Activated CD4-positive, CD25-positive, alpha-beta regulatory T cell treated with anti-CD3 and anti-CD28 coated beads, Interleukin-2, amount 50 U/mL, for 24 hours (primary cell): Measurements from ENCODE around the gene DTX1.

Experiments used
- ATAC-seq, 2 donors: fragments of 150-1000 bp; cut with Tn5 transposase; one replicate each; pipeline ENCODE4 v1.10.0; 2021; ENCODE audit warnings: mild to moderate bottlenecking in 1 of 2, moderate library complexity in 1 of 2

Gene DTX1

DNA sequence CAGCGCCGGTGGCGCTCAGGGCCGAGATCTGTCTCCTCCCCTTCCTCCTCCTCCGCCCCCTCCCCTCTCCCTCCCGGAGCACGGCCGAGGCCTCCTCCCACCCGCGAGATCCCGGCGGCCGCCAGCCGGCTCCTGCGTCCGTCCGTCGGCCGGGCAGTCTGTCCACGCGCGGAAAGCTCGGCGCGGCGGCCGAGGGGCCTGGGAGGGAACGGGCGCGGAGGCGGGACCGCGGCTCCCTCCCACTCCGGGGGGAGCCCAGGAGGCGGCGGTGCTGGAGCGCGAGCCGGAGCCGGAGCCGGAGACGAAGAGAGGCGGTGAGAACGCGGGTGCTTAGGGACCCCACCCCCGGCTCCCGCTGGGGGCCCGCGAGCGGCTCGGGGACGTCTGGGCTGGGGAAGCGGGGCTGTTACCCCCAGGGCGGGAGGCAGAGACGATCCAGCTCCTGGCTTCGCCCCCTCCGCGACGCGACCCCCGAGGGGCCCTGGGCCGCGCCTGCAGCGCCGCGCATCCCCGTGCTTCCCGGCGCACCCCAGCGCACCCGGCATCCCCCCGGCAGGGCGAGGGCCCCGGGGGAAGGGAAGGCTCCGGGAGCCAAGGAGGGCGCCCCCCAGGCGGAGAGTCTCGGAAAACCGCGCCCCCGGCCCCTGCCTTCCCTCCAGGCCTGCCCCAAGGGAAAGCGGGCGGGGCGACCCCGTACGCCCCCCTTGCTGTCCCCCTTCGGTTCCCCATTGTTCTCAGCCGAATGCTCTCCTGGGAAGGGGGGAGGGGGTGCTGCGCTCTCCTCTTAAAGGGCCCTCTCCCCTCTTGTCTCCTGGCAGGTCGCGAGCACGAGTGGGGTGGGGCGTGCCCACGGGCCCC, at the start of gene DTX1:
Gene DTX1 (plus strand): TSS at position 100 of the 858 bp plus-strand sequence. CDS start 1,463 bp downstream, outside the sequence.
- ATAC-seq = peak; percentile 58 to 63

DNA sequence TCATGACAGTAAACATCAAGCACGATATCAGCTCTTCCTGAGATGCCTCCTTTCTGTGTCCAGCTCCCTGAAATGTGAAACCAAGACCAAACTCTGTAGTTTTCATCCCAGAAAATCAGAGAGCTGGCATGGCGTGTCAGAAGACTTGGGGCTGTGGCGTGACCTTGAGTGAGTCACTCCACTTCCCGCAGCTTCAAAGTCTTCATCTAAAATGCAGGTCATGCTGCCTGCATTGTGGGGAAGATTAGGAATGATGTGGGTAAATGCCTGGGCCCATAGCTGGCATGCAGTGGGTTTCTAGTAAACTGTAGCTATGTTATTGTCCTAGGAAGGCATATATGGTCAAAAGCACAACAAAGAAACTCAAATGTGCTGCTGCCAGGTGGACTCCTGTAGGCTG, 49.4 kb upstream of the DTX1 start:
- no peak for ATAC-seq

- no peak for ATAC-seq
Observed at GRCh38 chr12:113010701-113011100, 45.8 kb upstream of the DTX1 start.

DNA sequence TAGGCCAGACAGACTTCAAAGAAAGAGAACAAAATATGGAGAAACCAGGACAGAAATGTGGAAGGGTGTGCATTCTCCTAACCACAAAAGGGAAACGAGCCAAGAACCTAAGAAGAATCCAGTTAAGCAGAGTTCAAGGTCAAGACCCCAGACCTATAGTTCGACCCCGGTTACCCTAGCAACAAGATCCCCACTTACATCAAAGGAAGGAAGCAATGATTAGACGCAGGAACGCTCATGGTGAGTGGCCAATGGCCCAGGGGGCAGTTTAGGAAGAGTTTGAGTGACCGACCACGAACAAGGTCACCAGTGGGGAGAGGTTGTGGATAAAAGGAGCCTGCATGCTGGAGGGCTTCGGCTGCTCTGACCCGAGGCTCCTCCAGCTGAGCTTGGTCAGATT, 42.0 kb upstream of the DTX1 start:
- ATAC-seq = no peak

DNA sequence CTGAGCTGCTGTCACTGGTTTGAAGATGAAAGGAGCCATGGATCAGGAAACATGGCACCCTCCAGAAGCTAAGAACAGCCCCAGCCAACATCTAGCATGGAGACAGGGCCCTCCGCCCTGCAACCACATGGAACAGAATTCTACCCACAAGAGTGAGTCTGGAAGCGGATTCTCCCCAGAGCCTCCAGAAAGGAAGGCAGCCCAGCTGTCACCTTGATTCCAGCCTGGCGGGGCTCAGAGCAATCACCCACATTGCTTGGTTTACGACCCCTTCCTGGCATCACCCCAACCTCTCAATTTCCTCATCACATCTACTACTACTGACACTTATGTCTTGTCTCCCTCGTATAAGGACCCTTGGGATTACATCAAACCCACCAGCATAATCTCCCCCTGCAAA, 39.7 kb upstream of the DTX1 start:
- ATAC-seq = no peak

GRCh38 chr12:113019025-113019424, 37.5 kb upstream of the DTX1 start:
- ATAC-seq = no peak

DNA sequence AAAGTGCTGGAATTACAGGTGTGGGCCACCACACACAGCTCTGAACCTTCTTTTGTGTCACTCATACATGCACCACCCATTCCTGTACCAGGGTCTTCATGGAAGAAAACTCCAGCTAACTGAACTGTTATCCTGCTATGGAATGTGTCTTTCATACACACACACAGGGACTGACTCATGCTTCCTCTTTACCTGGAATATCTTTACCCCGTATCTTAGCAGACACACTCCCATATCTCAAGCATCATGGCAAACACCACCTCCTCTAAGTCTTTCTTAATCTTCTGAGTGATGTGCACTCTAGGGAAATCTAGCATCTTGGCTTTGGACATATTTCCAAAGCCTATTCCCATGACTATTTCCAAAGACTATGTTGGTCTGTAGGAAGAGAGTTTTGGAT, 35.0 kb upstream of the DTX1 start:
- no peak for ATAC-seq

DNA sequence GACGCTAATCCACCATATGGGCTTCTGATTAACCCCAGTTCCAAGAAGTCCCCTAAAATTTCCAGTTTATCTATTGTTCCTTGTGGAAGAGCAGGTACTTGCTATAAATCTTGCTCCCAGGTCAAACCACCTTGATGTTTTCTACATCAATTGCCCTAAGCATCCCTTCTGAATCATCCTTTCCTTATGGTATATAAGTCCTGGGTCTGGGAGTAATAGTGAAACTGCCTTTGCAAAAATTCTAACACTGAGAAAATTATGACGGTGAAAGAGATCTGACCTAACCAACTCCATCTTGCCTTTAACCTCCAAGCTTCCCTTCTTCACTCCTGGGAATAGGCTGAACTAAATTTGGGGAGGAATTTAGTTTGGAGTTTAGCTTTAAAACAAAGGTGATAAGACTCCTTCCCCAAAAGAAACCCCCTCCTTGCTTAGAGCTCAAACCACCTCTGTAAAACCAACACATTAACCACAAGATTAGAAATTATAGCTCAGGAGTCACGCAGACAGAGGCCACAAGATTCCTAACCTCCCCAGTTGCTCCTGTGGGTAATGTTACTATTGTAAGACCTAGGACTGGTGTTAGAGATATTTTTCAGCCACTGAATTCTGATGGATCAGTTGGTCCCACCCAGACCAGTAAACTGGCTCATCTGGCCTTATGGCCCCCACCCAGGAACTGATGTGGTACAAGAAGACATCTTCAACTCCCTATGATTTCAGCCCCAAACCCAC, 33.8 kb upstream of the DTX1 start:
- ATAC-seq = no peak

GRCh38 chr12:113027726-113028125, 28.8 kb upstream of the DTX1 start:
- ATAC-seq = no peak

DNA sequence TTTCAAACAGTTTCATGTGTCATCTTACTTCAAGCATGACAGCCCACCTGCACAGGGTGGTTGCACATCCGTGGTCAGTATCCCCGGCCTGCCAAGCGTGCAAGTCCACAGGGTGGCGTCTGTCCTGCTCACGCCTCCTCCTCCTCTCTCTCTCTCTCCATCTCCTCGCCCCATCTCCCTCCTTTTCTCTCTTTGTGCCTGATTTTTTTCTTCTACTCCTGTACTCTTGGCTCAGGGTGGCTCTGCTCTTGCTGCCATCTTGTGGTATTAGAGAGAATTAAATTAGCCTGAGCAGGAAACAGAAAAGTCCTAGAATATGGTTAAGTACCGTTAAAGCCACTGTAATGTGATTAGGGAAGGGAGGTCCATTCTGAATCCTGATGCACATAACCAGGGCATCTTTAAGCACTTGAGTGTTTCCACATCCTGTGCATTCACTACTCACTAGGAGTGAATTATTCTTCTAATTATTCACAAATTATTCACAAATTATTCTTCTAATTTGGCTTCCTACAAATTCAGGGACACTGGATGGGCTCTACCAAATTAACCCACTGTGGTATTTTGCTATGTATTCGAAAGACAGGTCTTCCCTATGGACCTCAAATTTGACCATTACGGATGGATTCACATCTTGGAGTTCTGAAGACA, 25.5 kb upstream of the DTX1 start:
- peak; percentile 44 to 45 for ATAC-seq

- no peak for ATAC-seq
Observed at GRCh38 chr12:113039911-113040445, 16.6 kb upstream of the DTX1 start.

- ATAC-seq = no peak
Observed at GRCh38 chr12:113040722-113041171, 15.8 kb upstream of the DTX1 start.

DNA sequence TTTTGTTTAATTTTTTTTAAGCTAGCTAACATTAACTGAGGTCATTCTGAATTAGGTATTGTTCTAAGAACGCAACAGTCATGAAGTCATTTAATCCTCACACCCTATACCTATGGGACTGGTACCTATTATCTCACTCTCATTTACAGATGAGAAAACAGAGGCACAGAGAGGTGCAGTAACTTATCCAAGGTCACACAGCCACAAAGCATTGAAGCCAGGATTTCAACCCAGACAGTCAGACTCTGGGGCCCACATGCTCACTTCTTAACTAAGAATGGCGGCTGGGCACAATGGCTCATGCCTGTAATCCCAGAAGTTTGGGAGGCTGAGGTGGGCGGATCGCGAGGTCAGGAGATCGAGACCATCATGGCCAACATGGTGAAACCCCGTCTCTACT, 15.0 kb upstream of the DTX1 start:
- ATAC-seq = no peak

DNA sequence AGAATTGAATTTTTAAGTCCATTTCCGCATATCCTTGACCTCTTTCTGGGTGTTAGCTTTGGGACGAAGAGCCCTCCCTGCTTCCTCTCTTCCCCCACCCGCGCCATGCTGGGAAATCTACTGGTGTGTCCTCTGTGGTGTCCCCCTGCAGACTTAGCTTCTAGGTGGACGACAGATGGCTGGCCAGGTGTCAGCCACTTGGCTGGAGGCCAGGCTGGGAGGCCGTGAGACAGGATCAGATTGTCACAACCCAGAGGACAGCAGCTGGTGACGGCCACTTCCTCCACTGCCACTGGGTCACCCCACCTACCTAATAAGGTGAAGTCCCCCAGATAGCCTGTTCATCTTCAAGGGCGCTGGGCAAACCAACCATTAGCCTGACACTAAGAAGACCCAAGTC, 13.3 kb upstream of the DTX1 start:
- ATAC-seq = no peak

DNA sequence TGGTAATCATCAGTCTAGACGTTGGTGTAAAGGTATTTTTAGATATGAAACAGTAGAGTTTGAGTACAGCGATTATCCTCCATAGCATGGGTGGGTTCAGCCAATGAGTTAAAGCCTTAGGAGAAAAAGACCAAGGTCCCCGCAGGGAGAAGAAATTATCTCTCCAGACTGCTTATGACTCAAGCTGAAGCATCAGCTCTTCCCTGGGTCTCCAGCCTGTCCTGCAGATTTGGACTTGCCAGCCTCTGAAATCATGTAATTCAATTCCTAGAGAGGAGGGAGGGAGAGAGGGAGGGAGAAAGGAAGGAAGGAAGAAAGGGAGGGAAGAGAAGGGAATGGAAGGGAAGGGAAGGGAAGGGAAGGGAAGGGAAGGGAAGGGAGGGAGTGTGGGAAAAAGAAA, 12.0 kb upstream of the DTX1 start:
- no peak for ATAC-seq

DNA sequence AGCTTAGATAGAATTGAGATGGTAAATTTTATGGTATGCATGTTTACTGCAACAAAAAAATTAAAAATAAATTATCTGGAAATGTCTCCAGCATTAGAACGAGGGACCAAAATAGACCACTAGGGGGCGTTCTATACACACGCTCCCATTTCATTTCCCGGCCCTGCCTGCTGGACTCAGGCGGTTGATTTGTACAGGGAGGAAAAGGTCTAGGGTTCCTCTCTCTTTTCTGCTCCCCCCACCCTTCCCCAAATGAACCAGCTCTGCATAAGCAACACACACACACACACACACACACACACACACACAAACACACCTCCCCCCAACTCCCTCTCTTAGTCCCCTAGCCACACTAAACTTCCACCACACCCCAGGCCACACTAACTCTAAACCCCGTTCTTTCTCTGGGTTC, 7.8 kb upstream of the DTX1 start:
- peak; percentile 68 to 81 for ATAC-seq

DNA sequence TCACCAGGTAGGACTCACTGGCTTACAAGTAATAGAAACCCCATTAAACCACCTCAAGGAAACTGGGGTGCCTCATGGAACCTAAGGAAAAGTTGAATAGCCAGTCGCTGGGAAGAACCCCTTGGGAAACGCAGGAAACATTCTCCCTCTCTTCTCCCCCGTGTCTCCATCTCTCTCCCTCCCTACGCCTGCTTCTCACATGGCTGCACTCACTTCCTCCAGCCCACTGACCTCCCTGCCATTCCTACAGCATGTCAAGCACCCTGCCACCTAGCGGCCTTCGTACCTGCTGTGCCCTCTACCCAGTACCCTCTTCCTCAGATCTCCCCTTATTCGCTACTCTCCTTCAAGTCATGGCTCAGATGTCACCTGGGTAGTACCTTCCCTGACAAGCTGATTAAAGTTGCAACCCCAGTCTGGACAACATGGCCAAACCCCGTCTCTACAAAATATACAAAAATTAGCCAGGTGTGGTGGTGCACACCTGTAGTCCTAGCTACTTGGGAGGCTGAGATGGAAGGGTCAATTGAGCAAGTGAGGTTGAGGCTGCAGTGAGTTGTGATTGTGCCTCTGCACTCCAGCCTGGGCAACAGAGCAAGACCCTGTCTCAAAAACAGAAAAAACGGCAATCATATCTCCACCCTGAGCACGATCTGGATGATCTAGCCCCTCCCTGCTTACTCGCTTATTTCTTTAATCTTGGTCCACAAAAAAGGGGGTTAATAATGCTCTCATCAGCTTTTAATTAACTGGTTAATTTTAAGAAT, 6.4 kb upstream of the DTX1 start:
- peak in 1 of 2 donors; percentile 17 for ATAC-seq

DNA sequence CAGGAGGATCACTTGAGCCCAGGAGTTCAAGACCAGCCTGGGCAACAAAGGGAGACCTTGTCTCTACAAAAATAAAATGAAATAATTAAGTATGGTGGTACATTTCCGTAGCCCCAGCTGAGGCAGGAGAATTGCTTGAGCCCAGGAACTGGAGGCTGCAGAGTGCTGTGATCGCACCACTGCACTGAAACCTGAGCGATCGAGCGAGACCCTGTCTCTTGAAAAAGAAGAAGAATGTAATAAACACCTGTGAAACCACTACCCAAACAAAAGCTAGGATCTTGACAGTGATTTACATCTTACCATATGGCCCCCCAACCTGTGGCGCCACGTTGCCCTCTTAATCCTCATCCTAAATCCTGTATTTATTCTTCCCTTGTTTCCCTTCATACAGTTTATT, 5.7 kb upstream of the DTX1 start:
- ATAC-seq = no peak

GRCh38 chr12:113051759-113052158, 4.8 kb upstream of the DTX1 start:
- ATAC-seq = no peak

DNA sequence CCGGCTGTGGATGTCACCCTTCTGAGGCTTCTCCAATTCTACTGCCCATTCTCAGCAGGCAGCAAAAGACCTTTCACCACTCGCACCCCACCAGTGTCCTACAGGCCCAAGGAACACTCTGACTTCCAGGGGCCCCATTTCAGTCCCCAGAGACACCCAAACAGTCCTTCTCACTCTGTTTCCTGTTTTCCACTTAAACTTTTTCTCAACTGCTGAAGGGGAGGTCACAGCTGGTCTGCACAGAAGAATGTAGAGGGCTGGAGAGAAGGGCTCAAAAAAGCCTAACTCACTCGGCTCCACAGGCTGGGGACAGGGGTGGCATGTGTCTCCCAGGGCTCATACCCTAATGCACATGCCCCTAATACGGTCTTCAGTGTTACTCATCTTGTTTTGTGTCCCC, 4.2 kb upstream of the DTX1 start:
- no peak for ATAC-seq

DNA sequence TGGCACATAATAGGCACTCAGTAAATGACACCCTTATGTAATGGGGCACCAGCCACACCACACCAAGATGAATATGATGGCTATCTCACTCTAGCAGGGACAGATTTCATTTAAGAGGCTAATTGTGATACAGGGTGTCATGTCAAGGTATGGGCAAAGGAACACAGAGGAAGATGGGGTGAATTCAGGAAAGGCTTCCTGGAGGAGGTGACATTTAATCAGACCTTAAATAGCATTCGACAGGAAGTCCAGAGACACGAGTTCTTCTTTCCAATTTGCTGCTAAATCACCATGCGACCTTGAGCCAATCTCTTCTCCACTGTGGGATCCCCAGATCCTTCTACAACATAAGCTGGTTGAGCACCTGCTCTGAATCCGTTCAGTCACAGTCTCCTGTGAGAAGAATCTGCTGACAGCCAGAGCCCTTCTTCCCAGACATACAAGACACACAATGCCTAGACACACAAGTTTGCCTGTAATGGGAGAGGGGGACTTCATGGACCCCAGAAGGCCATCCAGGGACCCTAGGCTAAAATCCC, 1.5 kb upstream of the DTX1 start:
- ATAC-seq = no peak
